CD14-positive monocyte (primary cell): ENCODE measurements around the gene KRTAP9-9. TPM values are rescaled to one million over a fixed set of nuclear protein-coding genes. Genes with fewer than 3 reads are reported as not detected.

ENCODE experiments used
- DNase-seq, 3 donors: peaks; one replicate each; pipeline ENCODE4 v3.0.0-alpha.2; 2011 to 2022
- H2AFZ ChIP-seq: 2 replicates; pipeline ENCODE4 v1.6.0; 2012; ENCODE audit warnings: mild to moderate bottlenecking, low read depth, low read length, inconsistent platforms; ENCODE audit not compliant: insufficient read depth, poor library complexity, severe bottlenecking
- H3K27ac ChIP-seq, 2 donors: 1 replicate in 1 of 2; 2 replicates in 1 of 2; pipeline ENCODE4 v1.5.1; 2012 to 2013; ENCODE audit warnings: low read length in 2 of 2, control low read depth in 1 of 2, inconsistent platforms in 1 of 2, low read depth in 1 of 2, mild to moderate bottlenecking in 1 of 2
- H3K27me3 ChIP-seq, 2 donors: one replicate each; pipeline versions ENCODE4 v1.6.0 to v1.6.1; 2011 to 2013; ENCODE audit warnings: low read length in 2 of 2; ENCODE audit not compliant: control insufficient read depth in 2 of 2, insufficient read depth in 2 of 2
- H3K36me3 ChIP-seq, 2 donors: replicated peaks in 1 of 2; 1 replicate in 1 of 2; 2 replicates in 1 of 2; pipeline versions ENCODE4 v1.5.1 to v1.6.1; 2012 to 2013; ENCODE audit warnings: low read length in 2 of 2, control low read depth in 1 of 2, inconsistent platforms in 1 of 2, mild to moderate bottlenecking in 1 of 2; ENCODE audit not compliant: insufficient read depth in 2 of 2, control insufficient read depth in 1 of 2
- H3K4me1 ChIP-seq, 2 donors: 1 replicate in 1 of 2; 2 replicates in 1 of 2; pipeline versions ENCODE4 v1.5.1 to v1.6.1; 2012 to 2013; ENCODE audit warnings: low read length in 2 of 2, control low read depth in 1 of 2, inconsistent platforms in 1 of 2, mild to moderate bottlenecking in 1 of 2, moderate library complexity in 1 of 2; ENCODE audit not compliant: insufficient read depth in 2 of 2, control insufficient read depth in 1 of 2
- H3K4me2 ChIP-seq: replicated peaks from 2 replicates; pipeline ENCODE3; 2012; ENCODE audit warnings: low read length, moderate library complexity, mild to moderate bottlenecking; ENCODE audit not compliant: poor library complexity, severe bottlenecking; ENCODE audit errors: extremely low read depth
- H3K4me3 ChIP-seq, 3 experiments: fragments of 200-600 bp in 1 of 3; sonication (generic) in 1 of 3; replicated peaks in 1 of 3; 1 replicate in 2 of 3; 2 replicates in 1 of 3; pipeline ENCODE4 v1.5.1; 2011 to 2013; ENCODE audit warnings: low read length in 3 of 3, mild to moderate bottlenecking in 3 of 3, control low read depth in 2 of 3, low read depth in 2 of 3, inconsistent platforms in 1 of 3, moderate library complexity in 1 of 3
- H3K79me2 ChIP-seq: 2 replicates; pipeline ENCODE4 v1.6.0; 2012; ENCODE audit warnings: mild to moderate bottlenecking, control low read depth, inconsistent platforms, low read length, moderate library complexity; ENCODE audit not compliant: insufficient read depth
- H3K9ac ChIP-seq: 2 replicates; pipeline ENCODE4 v1.6.0; 2017; ENCODE audit warnings: low read length, mild to moderate bottlenecking; ENCODE audit not compliant: insufficient read depth, poor library complexity, severe bottlenecking
- H3K9me3 ChIP-seq, 2 donors: replicated peaks in 1 of 2; 1 replicate in 1 of 2; 2 replicates in 1 of 2; pipeline versions ENCODE4 v1.5.1 to v1.6.1; 2012 to 2013; ENCODE audit warnings: low read length in 2 of 2, control low read depth in 1 of 2; ENCODE audit not compliant: control insufficient read depth in 1 of 2, insufficient read depth in 1 of 2
- H4K20me1 ChIP-seq: 2 replicates; pipeline ENCODE4 v1.6.0; 2012; ENCODE audit warnings: mild to moderate bottlenecking, low read length, control low read depth, moderate library complexity; ENCODE audit not compliant: insufficient read depth
- H3K27ac Mint-ChIP-seq, 7 donors: one replicate each; pipeline ENCODE4 v1.8.0; 2020; ENCODE audit warnings: mild to moderate bottlenecking in 7 of 7, mixed read lengths in 7 of 7, moderate library complexity in 6 of 7, inconsistent platforms in 2 of 7
- H3K27me3 Mint-ChIP-seq, 3 donors: one replicate each; pipeline ENCODE4 v1.8.0; 2021 to 2022; ENCODE audit warnings: low read depth in 3 of 3, mild to moderate bottlenecking in 3 of 3, mixed read lengths in 3 of 3, moderate library complexity in 3 of 3, inconsistent platforms in 1 of 3
- H3K36me3 Mint-ChIP-seq, 2 donors: one replicate each; pipeline ENCODE4 v1.8.0; 2020; ENCODE audit warnings: mixed read lengths in 2 of 2, inconsistent platforms in 1 of 2, mild to moderate bottlenecking in 1 of 2
- H3K4me1 Mint-ChIP-seq: one replicate; pipeline ENCODE4 v1.8.0; 2020; ENCODE audit warnings: mild to moderate bottlenecking, mixed read lengths
- H3K4me3 Mint-ChIP-seq, 2 donors: one replicate each; pipeline ENCODE4 v1.8.0; 2020; ENCODE audit warnings: mild to moderate bottlenecking in 2 of 2, mixed read lengths in 2 of 2, moderate library complexity in 1 of 2
- H3K9me3 Mint-ChIP-seq, 7 donors: one replicate each; pipeline ENCODE4 v1.8.0; 2020 to 2022; ENCODE audit warnings: mixed read lengths in 7 of 7, mild to moderate bottlenecking in 6 of 7, moderate library complexity in 6 of 7, inconsistent platforms in 2 of 7
- CTCF ChIP-seq: fragments of 200-600 bp; IDR thresholded peaks from one replicate; pipeline ENCODE4 v1.8.0; 2022; ENCODE audit warnings: antibody characterized with exemption, mild to moderate bottlenecking
- WGBS: methylation state at CpG from one replicate; pipeline ENCODE4 v1.1.5; 2013; ENCODE audit warnings: missing lambda C conversion rate; ENCODE audit not compliant: insufficient coverage; 5-methylcytosine and 5-hydroxymethylcytosine counted together
- intact Hi-C, 2 donors: fragments of 100-400 bp; cut with micrococcal nuclease; formaldehyde crosslinking; loops; one replicate each; pipeline versions ENCODE4 v1.15.0 to v1.15.1; 2023
- polyA plus RNA-seq, 3 donors: library from polyadenylated mRNA; depleted of rRNA in 1 of 3; unstranded in 2 of 3; stranded (reverse) in 1 of 3; fragments of 300-500 nt in 2 of 3; fragments of >200 nt in 1 of 3; fragmentation: Illumina TruSeq in 2 of 3; gene quantifications; 1 replicate in 2 of 3; 2 replicates in 1 of 3; pipeline ENCODE4 v1.2.3, GENCODE V29; 2012 to 2021
- small RNA-seq: library from RNA; depleted of rRNA; stranded (forward); fragments of <200 nt; gene quantifications from one replicate; pipeline ENCODE3, GENCODE V24; 2012; ENCODE audit warnings: low read depth; ENCODE audit not compliant: insufficient read length

Gene KRTAP9-9
- polyA plus RNA-seq, 3 donors: not detected

GRCh38 chr17:41302981-41303380 is 47.8 kb downstream of the KRTAP9-9 start:
- H3K36me3 Mint-ChIP-seq: no peaks in the 10 kb centered on the region
- H3K9me3 Mint-ChIP-seq: peaks cover 4 to 17% (median 7%) of the 10 kb centered on the region in 7 donors
- Histone ChIP-seq H3K36me3 (no peaks in the 10 kb centered on the region), H3K9me3 (peaks cover 0 to 2% of the 10 kb centered on the region in 2 donors), H3K27ac (no peak overlapping the region), H3K79me2 (no peaks in the 10 kb centered on the region), H3K4me1 (peaks cover 23 to 26% of the 10 kb centered on the region in 2 donors), H3K9ac (no peak overlapping the region), H2AFZ (peak overlapping the region; percentile 27), H3K4me3 (no peak overlapping the region), H3K4me2 (no peak overlapping the region), H3K27me3 (no peaks in the 10 kb centered on the region), H4K20me1 (no peaks in the 10 kb centered on the region)
- H3K4me3 Mint-ChIP-seq: no peak overlapping the region
- DNase-seq: no peak
- H3K27me3 Mint-ChIP-seq: peaks cover 0 to 10% (median 6%) of the 10 kb centered on the region in 3 donors
- peaks cover 27% of the 10 kb centered on the region for H3K4me1 Mint-ChIP-seq
- intact Hi-C loops: no loop called here
- no peak overlapping the region for H3K27ac Mint-ChIP-seq
- 100% methylated on average over 3 of the region's 4 CpGs for WGBS
- TF ChIP-seq CTCF: no peak

- no peaks in the 10 kb centered on the region for H3K27me3 ChIP-seq
- H2AFZ ChIP-seq: no peak overlapping the region
- H3K79me2 ChIP-seq: no peaks in the 10 kb centered on the region
- TF ChIP-seq CTCF: no peak
- intact Hi-C loops: no loop called here
- Mint-ChIP-seq H3K27ac (no peak overlapping the region), H3K9me3 (peaks cover 7 to 18% (median 9%) of the 10 kb centered on the region in 7 donors), H3K4me1 (peaks cover 38% of the 10 kb centered on the region), H3K4me3 (no peak overlapping the region), H3K27me3 (peaks cover 0 to 7% (median 4%) of the 10 kb centered on the region in 3 donors), H3K36me3 (no peaks in the 10 kb centered on the region)
- H3K4me3 ChIP-seq: no peak overlapping the region
- peaks cover 0 to 2% of the 10 kb centered on the region in 2 donors for H3K9me3 ChIP-seq
- DNase-seq: no peak
- H3K36me3 ChIP-seq: no peaks in the 10 kb centered on the region
- no peaks in the 10 kb centered on the region for H4K20me1 ChIP-seq
- H3K27ac ChIP-seq: no peak overlapping the region
- peaks cover 34 to 37% of the 10 kb centered on the region in 2 donors for H3K4me1 ChIP-seq
- WGBS: 85% methylated on average over 4 of the region's 12 CpGs
- H3K9ac ChIP-seq: no peak overlapping the region
- H3K4me2 ChIP-seq: no peak overlapping the region
Observed at GRCh38 chr17:41304091-41304490, 48.9 kb downstream of the KRTAP9-9 start.

Small RNA genes lying within 50 kb of the gene (small RNA-seq; reads per million reads assigned to genes)
- gene KRTAP9-10P: not detected

Other genes starting within 250 kb of the KRTAP9-9 start
- not detected for gene KRTAP3-1, start 246.3 kb upstream of the KRTAP9-9 start, polyA plus RNA-seq
- not detected for gene KRTAP1-5, start 228.2 kb upstream of the KRTAP9-9 start, polyA plus RNA-seq
- not detected for gene KRTAP1-4, start 225.2 kb upstream of the KRTAP9-9 start, polyA plus RNA-seq
- gene KRTAP1-3, start 220.5 kb upstream of the KRTAP9-9 start, polyA plus RNA-seq: not detected
- not detected for gene KRTAP1-1, start 213.9 kb upstream of the KRTAP9-9 start, polyA plus RNA-seq
- gene KRTAP2-1, start 208.1 kb upstream of the KRTAP9-9 start, polyA plus RNA-seq: not detected
- gene KRTAP2-2, start 200.2 kb upstream of the KRTAP9-9 start, polyA plus RNA-seq: not detected
- not detected for gene KRTAP2-3, start 195.3 kb upstream of the KRTAP9-9 start, polyA plus RNA-seq
- not detected for gene KRTAP2-4, start 189.5 kb upstream of the KRTAP9-9 start, polyA plus RNA-seq
- gene KRTAP4-7, start 171.2 kb upstream of the KRTAP9-9 start, polyA plus RNA-seq: not detected
- not detected for gene KRTAP4-8, start 157.2 kb upstream of the KRTAP9-9 start, polyA plus RNA-seq
- not detected for gene KRTAP4-16, start 153.2 kb upstream of the KRTAP9-9 start, polyA plus RNA-seq
- not detected for gene KRTAP4-9, start 150.0 kb upstream of the KRTAP9-9 start, polyA plus RNA-seq
- gene KRTAP4-11, start 137.0 kb upstream of the KRTAP9-9 start, polyA plus RNA-seq: not detected
- gene KRTAP4-12, start 131.2 kb upstream of the KRTAP9-9 start, polyA plus RNA-seq: not detected
- gene KRTAP4-6, start 114.8 kb upstream of the KRTAP9-9 start, polyA plus RNA-seq: not detected
- gene KRTAP4-5, start 105.6 kb upstream of the KRTAP9-9 start, polyA plus RNA-seq: not detected
- not detected for gene KRTAP4-4, start 94.6 kb upstream of the KRTAP9-9 start, polyA plus RNA-seq
- gene KRTAP4-3, start 87.2 kb upstream of the KRTAP9-9 start, polyA plus RNA-seq: not detected
- not detected for gene KRTAP4-2, start 77.2 kb upstream of the KRTAP9-9 start, polyA plus RNA-seq
- gene KRTAP4-1, start 70.5 kb upstream of the KRTAP9-9 start, polyA plus RNA-seq: not detected
- gene KRTAP9-1, start 65.5 kb upstream of the KRTAP9-9 start, polyA plus RNA-seq: not detected
- not detected for gene KRTAP9-2, start 28.7 kb upstream of the KRTAP9-9 start, polyA plus RNA-seq
- not detected for gene KRTAP9-3, start 22.9 kb upstream of the KRTAP9-9 start, polyA plus RNA-seq
- gene KRTAP9-8, start 17.4 kb upstream of the KRTAP9-9 start, polyA plus RNA-seq: not detected
- not detected for gene KRTAP9-4, start 5.7 kb upstream of the KRTAP9-9 start, polyA plus RNA-seq
- not detected for gene KRTAP9-6, start 10.0 kb downstream of the KRTAP9-9 start, polyA plus RNA-seq
- gene KRTAP9-7, start 20.3 kb downstream of the KRTAP9-9 start, polyA plus RNA-seq: not detected
- not detected for gene KRTAP29-1, start 47.5 kb downstream of the KRTAP9-9 start, polyA plus RNA-seq
- gene KRTAP16-1, start 53.9 kb downstream of the KRTAP9-9 start, polyA plus RNA-seq: not detected
- not detected for gene KRTAP17-1, start 60.3 kb downstream of the KRTAP9-9 start, polyA plus RNA-seq
- not detected for gene KRT33A, start 95.4 kb downstream of the KRTAP9-9 start, polyA plus RNA-seq
- not detected for gene KRT33B, start 114.4 kb downstream of the KRTAP9-9 start, polyA plus RNA-seq
- gene KRT34, start 126.9 kb downstream of the KRTAP9-9 start, polyA plus RNA-seq: not detected
- gene KRT31, start 142.2 kb downstream of the KRTAP9-9 start, polyA plus RNA-seq: not detected
- gene KRT37, start 169.2 kb downstream of the KRTAP9-9 start, polyA plus RNA-seq: not detected
- not detected for gene KRT38, start 185.6 kb downstream of the KRTAP9-9 start, polyA plus RNA-seq
- not detected for gene KRT32, start 212.0 kb downstream of the KRTAP9-9 start, polyA plus RNA-seq
- gene KRT35, start 225.8 kb downstream of the KRTAP9-9 start, polyA plus RNA-seq: not detected
- under 1 TPM; 0.24 to 0.87 (median 0.25) TPM for gene KRT36, start 234.5 kb downstream of the KRTAP9-9 start, polyA plus RNA-seq